Small intestine (tissue), 7 donors: ENCODE results near the gene TMEM52. TPM values are rescaled to one million over a fixed set of nuclear protein-coding genes. Genes with fewer than 3 reads are reported as not detected.

Source experiments
- DNase-seq, 2 donors: peaks; one replicate each; pipeline versions ENCODE4 v3.0.0 to v3.0.0-alpha.2; 2013
- FAIRE-seq: peaks from 2 replicates; lab custom pipeline; 2012; peaks lifted over from hg19 to GRCh38; lab: Jason Lieb, UNC
- H3K27ac ChIP-seq, 3 donors: one replicate each; pipeline ENCODE4 v1.5.1; 2013; ENCODE audit warnings: low read length in 2 of 3, mild to moderate bottlenecking in 2 of 3, control low read depth in 1 of 3, inconsistent platforms in 1 of 3, low read depth in 1 of 3, moderate library complexity in 1 of 3
- H3K27me3 ChIP-seq, 3 donors: one replicate each; pipeline ENCODE4 v1.6.1; 2013; ENCODE audit warnings: low read length in 3 of 3, inconsistent platforms in 1 of 3; ENCODE audit not compliant: control insufficient read depth in 3 of 3, insufficient read depth in 3 of 3
- H3K36me3 ChIP-seq, 3 donors: one replicate each; pipeline ENCODE4 v1.6.1; 2013; ENCODE audit warnings: low read length in 3 of 3, inconsistent platforms in 1 of 3, low read depth in 1 of 3, mild to moderate bottlenecking in 1 of 3, moderate library complexity in 1 of 3; ENCODE audit not compliant: control insufficient read depth in 3 of 3, insufficient read depth in 2 of 3
- H3K4me1 ChIP-seq, 3 donors: one replicate each; pipeline ENCODE4 v1.6.1; 2013; ENCODE audit warnings: low read length in 2 of 3, inconsistent platforms in 1 of 3, low read depth in 1 of 3, mild to moderate bottlenecking in 1 of 3, moderate library complexity in 1 of 3; ENCODE audit not compliant: control insufficient read depth in 3 of 3, insufficient read depth in 2 of 3
- H3K4me3 ChIP-seq, 3 donors: one replicate each; pipeline ENCODE4 v1.5.1; 2013; ENCODE audit warnings: low read length in 3 of 3, control low read depth in 1 of 3, inconsistent platforms in 1 of 3, low read depth in 1 of 3, mild to moderate bottlenecking in 1 of 3, moderate library complexity in 1 of 3
- H3K9me3 ChIP-seq, 2 donors: one replicate each; pipeline ENCODE4 v1.6.1; 2013; ENCODE audit warnings: low read depth in 1 of 2, low read length in 1 of 2; ENCODE audit not compliant: control insufficient read depth in 2 of 2, insufficient read depth in 1 of 2
- WGBS, 3 donors: extraction: QIAGEN DNeasy Blood & Tissue Kit; methylation state at CpG; one replicate each; pipeline ENCODE4 v1.1.7; 2013; 5-methylcytosine and 5-hydroxymethylcytosine counted together
- polyA plus RNA-seq, 4 donors: library from polyadenylated mRNA; stranded (reverse) in 3 of 4; unstranded in 1 of 4; fragments of 200-250 nt in 3 of 4; fragments of 120-200 nt in 1 of 4; gene quantifications; one replicate each; pipeline versions ENCODE4 v1.2.1 to v1.2.3, GENCODE V29; 2013
- donor health status: healthy with polysubstance abuse.
- donor health status: control.
- donor health status: control.
- donor health status: Bipolar disorder and iron deficiency.
- donor health status: healthy.

TMEM52 gene
- polyA plus RNA-seq, 4 donors = 4.1 to 50.5 (median 5.4) TPM

DNA sequence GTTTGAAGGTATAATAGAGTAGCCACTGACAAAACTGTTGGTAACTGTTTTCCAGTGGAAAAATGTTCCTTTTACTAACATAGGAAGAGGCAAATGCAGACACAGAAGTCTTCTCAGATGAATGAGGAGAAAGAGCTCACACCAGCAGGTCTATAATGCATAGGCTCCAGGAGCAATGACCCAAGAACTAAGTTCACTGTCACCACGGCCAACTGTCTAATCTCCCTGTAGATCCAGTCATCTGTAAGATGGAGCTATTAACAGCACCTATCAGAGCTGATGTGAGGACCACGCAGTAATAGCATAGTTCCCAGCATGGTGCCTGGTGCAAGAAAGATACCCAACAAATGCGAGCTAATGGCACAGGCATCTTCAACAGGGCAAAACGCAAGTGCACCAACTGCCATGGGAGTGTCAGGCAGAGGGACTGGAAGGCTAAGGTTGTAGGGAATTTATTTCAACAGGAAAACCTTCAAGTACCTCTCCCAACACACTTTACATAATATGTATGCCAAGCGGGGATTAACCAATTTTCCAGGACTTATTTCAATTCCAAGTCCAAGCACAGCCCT is 41.1 kb downstream of the TMEM52 start:
- Histone ChIP-seq H3K4me1 (peaks cover 6 to 28% (median 28%) of the 10 kb centered on the region in 3 donors), H3K27me3 (no peaks in the 10 kb centered on the region), H3K4me3 (no peak overlapping the region), H3K9me3 (no peaks in the 10 kb centered on the region), H3K36me3 (peaks cover 0 to 63% (median 2%) of the 10 kb centered on the region in 3 donors), H3K27ac (no peak overlapping the region)
- DNase-seq = no peak
- no peak for FAIRE-seq
- WGBS, 3 donors = 72 to 79% (median 76%) methylated on average over 5 of the region's 5 CpGs

DNA sequence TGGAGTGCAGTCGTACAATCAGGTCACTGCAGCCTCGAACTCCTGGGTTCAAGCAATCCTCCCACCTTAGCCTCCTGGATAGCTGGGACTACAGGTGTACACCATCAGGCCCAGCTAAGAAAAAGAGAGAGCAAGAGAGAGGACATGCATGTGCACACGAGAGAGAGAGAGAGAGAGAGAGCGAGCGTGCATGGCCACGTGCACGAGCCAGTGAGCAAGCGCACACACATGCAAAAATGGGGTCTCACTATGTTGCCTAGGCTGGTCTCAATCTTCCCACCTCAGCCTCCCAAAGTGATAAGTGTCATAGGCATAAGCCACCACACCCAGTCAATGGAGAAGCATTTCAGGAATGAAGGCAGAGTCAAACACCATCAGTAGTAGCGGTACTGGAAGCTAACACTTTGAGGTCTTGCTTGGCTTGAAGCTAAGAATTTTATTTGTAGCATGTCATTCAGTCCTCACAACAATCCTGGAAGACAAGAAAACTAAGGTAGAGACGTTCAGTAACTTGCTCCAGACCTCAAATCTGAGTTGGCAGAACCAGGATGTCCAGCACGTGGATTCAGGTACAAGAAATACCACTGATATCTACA is 42.6 kb downstream of the TMEM52 start:
- DNase-seq (no peak), FAIRE-seq (no peak)
- no peak overlapping the region for H3K27ac ChIP-seq
- H3K4me3 ChIP-seq = no peak overlapping the region
- 78 to 81% (median 78%) methylated on average over 11 of the region's 11 CpGs for WGBS, 3 donors
- H3K27me3 ChIP-seq = no peaks in the 10 kb centered on the region
- peaks cover 0 to 68% (median 5%) of the 10 kb centered on the region in 3 donors for H3K36me3 ChIP-seq
- H3K9me3 ChIP-seq = no peaks in the 10 kb centered on the region
- peaks cover 3 to 29% (median 16%) of the 10 kb centered on the region in 3 donors for H3K4me1 ChIP-seq

DNA sequence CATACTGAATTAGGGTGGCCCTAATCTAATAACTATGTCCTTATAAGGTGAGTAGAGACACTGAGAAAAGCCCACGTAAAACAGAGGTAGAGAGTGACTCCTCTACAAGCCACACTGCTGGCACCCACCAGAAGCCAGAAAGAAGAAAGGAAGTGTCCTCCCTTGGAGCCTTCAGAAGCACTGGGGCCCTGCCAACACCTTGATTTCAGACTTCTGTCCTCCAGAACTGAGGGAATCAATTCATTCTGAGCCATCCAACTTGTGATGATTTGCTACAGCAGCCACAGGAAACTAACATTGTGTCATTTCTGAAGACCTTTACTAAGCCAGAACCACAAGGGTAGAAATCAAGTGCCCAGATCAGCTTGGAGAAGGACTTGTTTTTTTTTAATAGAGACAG is 43.1 kb downstream of the TMEM52 start:
- DNase-seq (no peak), FAIRE-seq (no peak)
- H3K27me3 ChIP-seq = no peaks in the 10 kb centered on the region
- H3K27ac ChIP-seq = no peak overlapping the region
- H3K36me3 ChIP-seq = peaks cover 0 to 68% (median 5%) of the 10 kb centered on the region in 3 donors
- 82 to 92% (median 86%) methylated on average over 1 of the region's 1 CpG for WGBS, 3 donors
- H3K4me3 ChIP-seq = no peak overlapping the region
- no peaks in the 10 kb centered on the region for H3K9me3 ChIP-seq
- peaks cover under 1 to 27% (median 11%) of the 10 kb centered on the region in 3 donors for H3K4me1 ChIP-seq

DNA sequence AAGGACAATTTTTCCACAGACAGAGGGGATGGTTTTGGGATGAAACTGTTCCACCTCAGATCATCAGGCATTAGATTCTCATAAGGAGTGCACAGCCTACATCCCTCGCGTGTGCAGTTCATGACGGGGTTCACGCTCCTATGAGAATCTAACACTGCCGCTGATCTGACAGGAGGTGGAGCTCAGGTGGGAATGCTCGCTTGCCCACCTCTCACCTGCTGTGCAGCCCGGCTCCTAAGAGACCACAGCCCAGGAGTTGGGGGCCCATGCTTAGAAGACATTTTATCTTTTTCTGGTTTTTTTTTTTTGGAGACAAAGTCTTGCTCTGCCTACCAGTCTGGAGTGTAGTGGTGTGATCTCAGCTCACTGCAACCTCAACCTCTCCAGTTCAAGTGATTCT is 44.2 kb downstream of the TMEM52 start:
- peaks cover 3 to 24% (median 6%) of the 10 kb centered on the region in 3 donors for H3K4me1 ChIP-seq
- WGBS, 3 donors = 97 to 99% (median 97%) methylated on average over 7 of the region's 7 CpGs
- DNase-seq (no peak), FAIRE-seq (no peak)
- H3K9me3 ChIP-seq = no peaks in the 10 kb centered on the region
- H3K36me3 ChIP-seq = peaks cover 0 to 71% (median 5%) of the 10 kb centered on the region in 3 donors
- no peak overlapping the region for H3K27ac ChIP-seq
- no peak overlapping the region for H3K4me3 ChIP-seq
- no peaks in the 10 kb centered on the region for H3K27me3 ChIP-seq

DNA sequence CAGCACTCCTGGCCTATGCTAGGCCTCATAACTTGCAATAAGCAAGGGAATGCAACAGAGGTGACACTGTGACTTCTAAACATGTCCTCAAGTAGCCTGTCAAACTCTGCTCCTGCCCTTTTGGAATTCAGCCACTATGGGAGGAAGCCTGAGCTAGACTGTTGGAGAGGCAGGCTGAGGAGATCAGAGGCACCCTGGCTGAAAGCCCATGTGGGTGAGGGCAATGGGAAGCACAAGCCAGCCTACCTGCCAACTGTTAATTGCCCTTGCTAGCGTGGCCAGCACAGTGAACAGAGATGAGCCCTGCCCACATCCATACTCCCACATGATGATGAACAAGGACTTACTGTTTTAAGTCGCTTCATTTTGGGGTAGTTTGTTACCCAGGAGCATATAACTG is 45.9 kb downstream of the TMEM52 start:
- H3K4me1 ChIP-seq = peaks cover 3 to 16% (median 6%) of the 10 kb centered on the region in 3 donors
- DNase-seq (peak in 1 of 2 donors; percentile 90), FAIRE-seq (no peak)
- peaks cover 0 to 59% (median 5%) of the 10 kb centered on the region in 3 donors for H3K36me3 ChIP-seq
- WGBS, 3 donors = 15 to 64% (median 36%) methylated on average over 2 of the region's 2 CpGs
- peak overlapping the region in 1 of 3 donors; percentile 34 for H3K27ac ChIP-seq
- no peaks in the 10 kb centered on the region for H3K9me3 ChIP-seq
- H3K27me3 ChIP-seq = no peaks in the 10 kb centered on the region
- H3K4me3 ChIP-seq = no peak overlapping the region

DNA sequence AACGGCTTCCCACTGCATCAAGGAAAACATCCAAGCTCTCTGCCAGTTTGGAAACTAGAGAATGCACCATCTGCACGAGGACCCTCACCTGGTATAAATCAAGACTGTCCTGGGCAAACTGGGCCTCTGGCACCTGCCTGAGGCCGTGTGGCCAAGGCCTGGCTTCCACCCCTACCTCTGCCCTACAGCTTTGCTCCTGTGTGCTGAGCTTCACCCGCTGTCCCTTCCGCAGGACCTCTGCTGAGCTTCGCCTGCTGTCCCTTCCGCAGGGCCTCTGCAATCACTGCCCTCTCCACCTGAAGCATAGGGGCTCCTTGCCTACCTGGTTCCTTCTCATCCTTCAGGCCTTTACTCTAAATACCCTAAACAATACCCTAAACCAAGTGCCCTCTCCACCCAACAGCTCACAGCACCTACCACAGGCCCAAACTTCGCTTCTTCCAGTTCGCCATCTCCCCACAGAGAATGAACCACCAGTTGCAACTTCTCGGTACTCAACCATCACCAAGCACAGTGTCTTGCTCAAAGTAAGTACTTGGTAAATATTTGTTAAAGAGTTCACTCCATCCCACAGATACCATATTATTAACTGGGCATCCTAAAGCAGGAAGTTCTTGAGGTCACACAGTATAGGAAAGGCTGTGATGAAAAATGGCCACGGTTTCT is 46.6 kb downstream of the TMEM52 start:
- no peaks in the 10 kb centered on the region for H3K9me3 ChIP-seq
- peaks cover 0 to 56% (median 5%) of the 10 kb centered on the region in 3 donors for H3K36me3 ChIP-seq
- FAIRE-seq (no peak), DNase-seq (no peak)
- H3K4me1 ChIP-seq = peaks cover 0 to 14% (median 3%) of the 10 kb centered on the region in 3 donors
- H3K27ac ChIP-seq = no peak overlapping the region
- no peaks in the 10 kb centered on the region for H3K27me3 ChIP-seq
- no peak overlapping the region for H3K4me3 ChIP-seq
- whole genome bisulfite sequencing, 3 donors = 76 to 81% (median 80%) methylated on average over 11 of the region's 11 CpGs

DNA sequence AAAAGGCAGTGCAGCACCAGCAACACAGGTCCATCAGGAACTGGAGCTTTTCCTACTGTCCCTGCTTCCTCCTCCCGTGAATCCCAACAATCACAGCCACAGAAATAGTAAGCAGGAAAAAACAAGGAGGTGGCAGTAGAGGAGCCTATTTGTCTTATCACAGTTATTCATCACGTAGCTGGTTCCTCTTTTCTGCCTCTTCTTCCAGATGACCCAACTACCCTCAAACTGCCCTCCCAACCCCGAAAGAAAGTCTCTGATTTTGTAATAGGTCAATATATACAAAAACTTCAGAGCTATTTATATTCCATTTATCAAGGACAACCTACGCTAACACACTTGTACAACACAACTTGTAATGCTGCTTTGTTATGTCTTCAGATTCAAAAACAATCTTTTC is 49.6 kb downstream of the TMEM52 start:
- FAIRE-seq = no peak
- H3K9me3 ChIP-seq = no peaks in the 10 kb centered on the region
- no peak for DNase-seq
- no peaks in the 10 kb centered on the region for H3K27me3 ChIP-seq
- WGBS, 3 donors = 45 to 63% (median 59%) methylated on average over 4 of the region's 4 CpGs
- peaks cover 0 to 42% (median 3%) of the 10 kb centered on the region in 3 donors for H3K36me3 ChIP-seq
- H3K27ac ChIP-seq = peak overlapping the region in 1 of 3 donors; percentile 0
- H3K4me1 ChIP-seq = peaks cover 0 to 8% (median 4%) of the 10 kb centered on the region in 3 donors
- no peak overlapping the region for H3K4me3 ChIP-seq
